Measurements from ENCODE around the gene ZNF425.

- no peak for TF ChIP-seq CTCF (IDR thresholded peaks at IDR 0.05)
- no peak for TF ChIP-seq POLR2A (IDR thresholded peaks at IDR 0.05)
Observed at GRCh38 chr7:149109969-149110368, 16.2 kb downstream of the ZNF425 start.

Data from heart left ventricle (tissue), 13 donors.